KMS-11 (cell line): ENCODE measurements around the gene TMPRSS15.

Source experiments
- H2AFZ ChIP-seq: fragments of 200-600 bp; sonication (generic); 2 replicates; pipeline ENCODE4 v1.6.1; 2016; ENCODE audit warnings: antibody characterized with exemption, mixed run types, low read depth
- H3K27ac ChIP-seq: fragments of 200-600 bp; sonication (generic); 2 replicates; pipeline ENCODE4 v1.6.1; 2016; ENCODE audit warnings: mild to moderate bottlenecking, mixed run types
- H3K27me3 ChIP-seq: fragments of 200-600 bp; sonication (generic); 2 replicates; pipeline ENCODE4 v1.6.1; 2017; ENCODE audit warnings: mild to moderate bottlenecking, low read depth, mixed run types, moderate library complexity; ENCODE audit not compliant: insufficient read depth
- H3K36me3 ChIP-seq: fragments of 200-600 bp; sonication (generic); 2 replicates; pipeline ENCODE4 v1.6.1; 2017; ENCODE audit warnings: mild to moderate bottlenecking, mixed run types; ENCODE audit not compliant: insufficient read depth
- H3K4me1 ChIP-seq: fragments of 200-600 bp; sonication (generic); 2 replicates; pipeline ENCODE4 v1.6.1; 2016; ENCODE audit warnings: mild to moderate bottlenecking, low read depth, mixed run types; ENCODE audit not compliant: poor library complexity, severe bottlenecking
- H3K4me2 ChIP-seq: fragments of 200-600 bp; sonication (generic); 2 replicates; pipeline ENCODE4 v1.7.0; 2016; ENCODE audit warnings: mild to moderate bottlenecking, mixed run types
- H3K4me3 ChIP-seq: fragments of 200-600 bp; sonication (generic); IDR thresholded peaks from 2 replicates; pipeline ENCODE4 v1.6.1; 2017; ENCODE audit warnings: low read depth, low read length, mixed read lengths; ENCODE audit not compliant: insufficient read depth
- H3K79me2 ChIP-seq: fragments of 200-600 bp; sonication (generic); 2 replicates; pipeline ENCODE4 v1.6.1; 2016; ENCODE audit warnings: low read depth, mixed run types; ENCODE audit not compliant: insufficient read depth
- H3K9ac ChIP-seq: fragments of 200-600 bp; sonication (generic); 2 replicates; pipeline ENCODE4 v1.6.1; 2016; ENCODE audit warnings: mild to moderate bottlenecking, mixed run types
- H4K20me1 ChIP-seq: fragments of 200-600 bp; sonication (generic); 2 replicates; pipeline ENCODE4 v1.6.1; 2016; ENCODE audit warnings: mild to moderate bottlenecking, mixed run types; ENCODE audit not compliant: insufficient read depth
- TF ChIP-seq, protein P1 (sequence below): fragments of 200-600 bp; sonication (generic); conservative IDR thresholded peaks from 2 replicates; pipeline ENCODE4 v1.6.1; 2017; ENCODE audit warnings: low read depth, mild to moderate bottlenecking, antibody characterized with exemption, low read length, moderate library complexity, mixed read lengths

The TMPRSS15 gene

GRCh38 chr21:18443085-18443484 is 39.5 kb upstream of the TMPRSS15 start:
- Histone ChIP-seq H3K9ac (no peak overlapping the region), H2AFZ (no peak overlapping the region), H3K27ac (no peak overlapping the region), H3K27me3 (no peaks in the 10 kb centered on the region), H3K79me2 (no peaks in the 10 kb centered on the region), H4K20me1 (no peaks in the 10 kb centered on the region), H3K4me3 (no peak overlapping the region), H3K36me3 (no peaks in the 10 kb centered on the region), H3K4me2 (no peak overlapping the region), H3K4me1 (no peaks in the 10 kb centered on the region)
- TF ChIP-seq, protein P1, sequence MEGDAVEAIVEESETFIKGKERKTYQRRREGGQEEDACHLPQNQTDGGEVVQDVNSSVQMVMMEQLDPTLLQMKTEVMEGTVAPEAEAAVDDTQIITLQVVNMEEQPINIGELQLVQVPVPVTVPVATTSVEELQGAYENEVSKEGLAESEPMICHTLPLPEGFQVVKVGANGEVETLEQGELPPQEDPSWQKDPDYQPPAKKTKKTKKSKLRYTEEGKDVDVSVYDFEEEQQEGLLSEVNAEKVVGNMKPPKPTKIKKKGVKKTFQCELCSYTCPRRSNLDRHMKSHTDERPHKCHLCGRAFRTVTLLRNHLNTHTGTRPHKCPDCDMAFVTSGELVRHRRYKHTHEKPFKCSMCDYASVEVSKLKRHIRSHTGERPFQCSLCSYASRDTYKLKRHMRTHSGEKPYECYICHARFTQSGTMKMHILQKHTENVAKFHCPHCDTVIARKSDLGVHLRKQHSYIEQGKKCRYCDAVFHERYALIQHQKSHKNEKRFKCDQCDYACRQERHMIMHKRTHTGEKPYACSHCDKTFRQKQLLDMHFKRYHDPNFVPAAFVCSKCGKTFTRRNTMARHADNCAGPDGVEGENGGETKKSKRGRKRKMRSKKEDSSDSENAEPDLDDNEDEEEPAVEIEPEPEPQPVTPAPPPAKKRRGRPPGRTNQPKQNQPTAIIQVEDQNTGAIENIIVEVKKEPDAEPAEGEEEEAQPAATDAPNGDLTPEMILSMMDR = no peak

- H3K79me2 ChIP-seq = no peaks in the 10 kb centered on the region
- H3K4me1 ChIP-seq = no peaks in the 10 kb centered on the region
- H3K4me2 ChIP-seq = no peak overlapping the region
- H3K27ac ChIP-seq = no peak overlapping the region
- TF ChIP-seq, protein P1 = no peak
- no peaks in the 10 kb centered on the region; the same call in 1 of the 2 replicates for H3K36me3 ChIP-seq
- no peaks in the 10 kb centered on the region; the same call in 1 of the 2 replicates for H4K20me1 ChIP-seq
- H2AFZ ChIP-seq = no peak overlapping the region
- H3K4me3 ChIP-seq = no peak overlapping the region
- H3K27me3 ChIP-seq = no peaks in the 10 kb centered on the region
- H3K9ac ChIP-seq = no peak overlapping the region
Measured at GRCh38 chr21:18430341-18430740, 26.8 kb upstream of the TMPRSS15 start.

DNA sequence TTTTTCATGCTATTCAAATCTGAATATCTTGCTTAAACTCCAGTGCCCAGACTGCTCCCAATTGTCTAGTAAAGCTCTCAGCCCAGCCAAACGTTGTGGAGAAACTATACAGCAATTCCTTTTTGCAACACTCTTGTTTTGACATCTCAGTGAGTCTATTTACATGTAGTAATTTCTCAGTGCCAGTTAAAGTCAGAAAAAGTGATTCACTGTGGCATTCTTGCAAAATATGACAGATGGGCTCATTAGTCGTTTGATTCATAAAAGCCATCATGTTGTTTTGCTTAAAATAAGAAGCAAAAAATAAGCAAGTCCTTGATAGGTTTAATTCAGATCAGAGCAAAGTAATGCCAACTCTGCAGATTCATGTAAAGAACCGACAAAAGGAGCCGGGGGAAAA is 20.7 kb upstream of the TMPRSS15 start:
- Histone ChIP-seq H4K20me1 (no peaks in the 10 kb centered on the region), H3K4me2 (no peak overlapping the region), H2AFZ (no peak overlapping the region), H3K4me1 (no peaks in the 10 kb centered on the region), H3K27ac (no peak overlapping the region), H3K79me2 (no peaks in the 10 kb centered on the region), H3K9ac (no peak overlapping the region), H3K36me3 (no peaks in the 10 kb centered on the region), H3K4me3 (no peak overlapping the region), H3K27me3 (no peaks in the 10 kb centered on the region)
- TF ChIP-seq, protein P1 = no peak

DNA sequence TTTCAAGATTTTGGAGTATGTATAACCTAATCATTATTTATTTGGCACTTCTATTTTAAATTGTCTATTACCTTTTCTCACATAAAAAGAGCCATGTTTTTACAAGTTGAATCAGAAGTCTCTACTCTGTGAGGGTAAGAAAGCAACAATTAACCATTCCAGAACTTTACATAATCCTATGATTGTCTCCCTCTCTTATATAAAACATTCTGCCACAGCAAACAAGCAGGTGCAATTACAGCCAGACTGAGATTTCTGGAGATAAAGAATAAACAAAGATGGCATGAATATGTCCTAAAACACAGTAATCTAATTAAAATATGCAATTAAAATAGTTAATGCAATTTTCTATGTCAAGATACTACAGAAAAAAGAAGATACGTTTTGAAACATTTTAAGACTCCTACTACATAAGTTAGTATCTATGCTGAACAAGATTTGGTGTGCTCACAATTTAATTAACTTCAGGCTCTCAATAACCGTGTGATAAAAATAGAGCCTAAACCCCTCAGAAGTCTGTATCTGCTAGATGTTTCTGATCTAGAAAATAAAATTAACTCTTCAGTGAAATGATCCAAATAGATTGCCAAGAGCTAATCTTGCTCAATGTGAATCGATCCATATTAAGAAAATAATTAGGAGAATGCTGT is 13.7 kb upstream of the TMPRSS15 start:
- no peaks in the 10 kb centered on the region for H3K36me3 ChIP-seq
- no peaks in the 10 kb centered on the region for H3K79me2 ChIP-seq
- H3K27ac ChIP-seq = no peak overlapping the region
- no peaks in the 10 kb centered on the region for H3K4me1 ChIP-seq
- H3K4me3 ChIP-seq = no peak overlapping the region
- no peak overlapping the region for H2AFZ ChIP-seq
- H4K20me1 ChIP-seq = no peaks in the 10 kb centered on the region
- H3K4me2 ChIP-seq = no peak overlapping the region
- TF ChIP-seq, protein P1 = no peak
- no peaks in the 10 kb centered on the region for H3K27me3 ChIP-seq
- no peak overlapping the region for H3K9ac ChIP-seq
